ENCODE results near the gene NXNL2. TPM values are rescaled to one million over a fixed set of nuclear protein-coding genes. Genes with fewer than 3 reads are reported as not detected.

NXNL2 gene
- total RNA-seq, 1 experiment from 2014 or later, result 1.4 TPM

- ATAC-seq (no peak), DNase-seq (ENCODE audit: low read depth, low spot score) (no peak)
- no peaks in the 10 kb centered on the region for H3K36me3 ChIP-seq (ENCODE audit: control insufficient read depth, insufficient read depth, low read length)
Measured at GRCh38 chr9:88551546-88552137, 16.7 kb downstream of the NXNL2 start.

GRCh38 chr9:88553350-88553749, 18.4 kb downstream of the NXNL2 start:
- ChIA-PET POLR2A (no interaction called here), CTCF (no interaction called here)
- DNase-seq (ENCODE audit: low read depth, low spot score), result no peak
- intact Hi-C loops (cut with micrococcal nuclease; ENCODE audit: unreplicated experiment) (no loop called here), in situ Hi-C loops (cut with HindIII; ENCODE audit: low pct_unique_long_range_greater_than_20kb, low sequenced_read_pairs) (no loop called here)
- no peaks in the 10 kb centered on the region for H3K4me1 ChIP-seq (ENCODE audit: control insufficient read depth, insufficient read depth, low read length)
- H3K27me3 ChIP-seq (ENCODE audit: control insufficient read depth, insufficient read depth, low read length), result no peaks in the 10 kb centered on the region
- no peak overlapping the region for H3K4me3 ChIP-seq (ENCODE audit: low read depth in 2 of 2, low read length in 2 of 2)
- H3K36me3 ChIP-seq (ENCODE audit: control insufficient read depth, insufficient read depth, low read length), result no peaks in the 10 kb centered on the region
- BruUV-seq (replicated peaks), result no TSS peak
- TF ChIP-seq TCF7L2 (IDR thresholded peaks at IDR 0.05; ENCODE audit: low read depth, low read length) (no peak), REST (IDR thresholded peaks at IDR 0.05; ENCODE audit: insufficient read depth in 1 of 2, low read depth in 2 of 2, low read length in 1 of 2) (no peak), SIN3A (IDR thresholded peaks at IDR 0.05; ENCODE audit: borderline replicate concordance, insufficient read depth, low read depth, low read length) (no peak), CTCF (IDR thresholded peaks at IDR 0.05) (no peak), POLR2AphosphoS5 (IDR thresholded peaks at IDR 0.05; ENCODE audit: low read depth, low read length) (no peak)
- no peak for ATAC-seq
- H3K9me3 ChIP-seq (ENCODE audit: control insufficient read depth, insufficient read depth, low read depth, low read length), result no peaks in the 10 kb centered on the region
- H3K27ac ChIP-seq (ENCODE audit: low read length), result no peak overlapping the region

More at GRCh38 chr9:88551546-88552137, 16.7 kb downstream of the NXNL2 start:
- TF ChIP-seq TCF7L2 (IDR thresholded peaks at IDR 0.05; ENCODE audit: low read depth, low read length) (no peak), SIN3A (IDR thresholded peaks at IDR 0.05; ENCODE audit: borderline replicate concordance, insufficient read depth, low read depth, low read length) (no peak), POLR2AphosphoS5 (IDR thresholded peaks at IDR 0.05; ENCODE audit: low read depth, low read length) (no peak), CTCF (IDR thresholded peaks at IDR 0.05) (no peak), REST (IDR thresholded peaks at IDR 0.05; ENCODE audit: insufficient read depth in 1 of 2, low read depth in 2 of 2, low read length in 1 of 2) (no peak)
- Histone ChIP-seq H3K9me3 (ENCODE audit: control insufficient read depth, insufficient read depth, low read depth, low read length) (no peaks in the 10 kb centered on the region), H3K27me3 (ENCODE audit: control insufficient read depth, insufficient read depth, low read length) (no peaks in the 10 kb centered on the region), H3K27ac (ENCODE audit: low read length) (no peak overlapping the region), H3K4me1 (ENCODE audit: control insufficient read depth, insufficient read depth, low read length) (no peaks in the 10 kb centered on the region), H3K4me3 (ENCODE audit: low read depth in 2 of 2, low read length in 2 of 2) (no peak overlapping the region)
- intact Hi-C loops (cut with micrococcal nuclease; ENCODE audit: unreplicated experiment), result no loop called here
- in situ Hi-C loops (cut with HindIII; ENCODE audit: low pct_unique_long_range_greater_than_20kb, low sequenced_read_pairs), result no loop called here
- ChIA-PET POLR2A (no interaction called here), CTCF (no interaction called here)
- BruUV-seq (replicated peaks), result no TSS peak
